GM18526 (cell line): ENCODE results near the gene SPG7.

Experiments used
- POLR2A ChIP-seq: IDR thresholded peaks from 3 replicates; pipeline ENCODE4 v1.6.1; 2011; ENCODE audit not compliant: insufficient read length; ENCODE audit errors: extremely low read depth

Gene SPG7

DNA sequence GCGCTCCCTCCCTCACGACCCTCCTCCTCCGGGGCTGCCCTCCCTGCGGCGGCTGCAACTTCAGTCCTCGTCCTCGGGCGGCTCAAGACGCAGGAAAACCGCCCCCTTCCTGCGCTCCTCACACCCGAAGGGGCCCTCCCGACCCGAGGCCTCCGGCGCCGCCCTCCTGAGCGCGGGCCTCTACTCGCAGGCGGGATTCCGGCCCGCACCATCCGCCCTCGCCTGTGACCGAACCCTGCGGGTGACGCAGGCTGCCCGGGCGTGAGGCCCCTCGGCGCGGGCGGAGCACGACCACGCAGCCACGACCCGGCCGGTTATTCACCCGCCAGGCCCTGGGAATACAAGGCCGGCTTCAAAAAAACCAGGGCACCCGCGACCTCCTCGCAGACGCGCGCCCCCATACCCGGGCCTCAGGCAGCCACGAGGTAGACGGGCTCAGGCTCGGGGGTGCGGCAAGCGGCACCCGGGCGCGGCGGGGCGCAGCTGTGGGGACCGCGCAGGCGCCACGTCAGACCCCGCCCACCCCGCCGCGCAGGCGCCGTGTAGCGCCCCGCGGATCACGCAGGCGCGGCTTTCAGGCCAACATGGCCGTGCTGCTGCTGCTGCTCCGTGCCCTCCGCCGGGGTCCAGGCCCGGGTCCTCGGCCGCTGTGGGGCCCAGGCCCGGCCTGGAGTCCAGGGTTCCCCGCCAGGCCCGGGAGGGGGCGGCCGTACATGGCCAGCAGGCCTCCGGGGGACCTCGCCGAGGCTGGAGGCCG lies at the start of gene SPG7:
SPG7 (plus strand) TSS at position 570 of the 757 bp plus-strand sequence; CDS start at position 585, 15 bp downstream.
- TF ChIP-seq POLR2A: peak; percentile 91

DNA sequence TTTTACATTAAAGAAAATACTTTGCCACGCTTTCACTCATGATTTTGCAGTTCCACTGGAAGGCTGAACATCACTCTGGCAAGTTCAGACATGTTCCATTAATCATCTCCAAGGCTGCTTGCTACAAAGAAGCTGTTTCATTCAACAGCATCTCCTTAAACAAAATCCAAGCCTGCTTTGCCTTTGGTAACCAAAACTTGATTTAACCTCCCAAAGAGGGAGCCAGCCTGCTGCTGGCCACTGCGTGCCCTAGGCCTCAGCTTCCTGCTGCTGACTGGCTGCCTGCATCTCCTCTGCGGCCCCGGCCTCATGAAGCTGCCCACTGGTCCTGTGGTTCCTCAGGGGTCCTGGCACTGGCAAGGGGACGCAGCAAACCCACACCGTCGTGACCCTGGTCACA lies 49.7 kb upstream of the SPG7 start:
- TF ChIP-seq POLR2A: no peak

DNA sequence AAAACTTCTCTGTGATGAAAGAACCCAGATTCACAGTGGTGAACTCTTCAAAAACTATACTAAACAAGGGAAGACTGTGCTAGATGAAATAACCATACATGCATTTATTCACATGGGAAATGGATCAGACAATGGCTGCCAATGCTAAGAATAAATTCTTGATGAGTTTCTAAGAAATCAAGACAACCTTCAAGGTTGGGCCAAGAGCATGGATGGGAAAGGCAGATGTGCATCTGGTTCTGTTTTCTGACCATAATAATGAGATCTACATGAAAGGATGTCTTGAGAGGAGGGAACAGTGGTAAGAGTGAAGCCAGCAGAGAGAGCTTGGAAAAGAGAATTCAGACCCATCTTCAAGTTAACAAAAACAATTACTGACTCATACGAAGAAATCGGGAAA lies 49.2 kb upstream of the SPG7 start:
- no peak for TF ChIP-seq POLR2A

DNA sequence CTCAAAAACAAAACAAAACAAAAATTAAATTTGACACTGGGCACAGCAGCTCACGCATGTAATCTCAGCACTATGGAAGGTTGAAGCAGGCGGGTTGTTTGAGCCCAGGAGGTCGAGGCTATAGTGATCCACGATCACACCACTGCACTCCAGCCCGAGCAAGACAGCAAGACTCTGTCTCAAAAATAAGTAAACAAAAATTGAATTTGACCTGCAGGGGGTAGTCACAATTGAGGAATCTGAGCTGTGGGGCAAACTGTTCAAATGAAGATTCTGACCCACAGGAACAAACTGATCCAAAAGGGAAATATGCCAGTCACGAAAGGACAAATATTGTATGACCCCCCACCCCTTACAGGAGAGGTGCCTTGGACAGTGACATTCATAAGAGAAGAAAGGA lies 47.6 kb upstream of the SPG7 start:
- no peak for TF ChIP-seq POLR2A

DNA sequence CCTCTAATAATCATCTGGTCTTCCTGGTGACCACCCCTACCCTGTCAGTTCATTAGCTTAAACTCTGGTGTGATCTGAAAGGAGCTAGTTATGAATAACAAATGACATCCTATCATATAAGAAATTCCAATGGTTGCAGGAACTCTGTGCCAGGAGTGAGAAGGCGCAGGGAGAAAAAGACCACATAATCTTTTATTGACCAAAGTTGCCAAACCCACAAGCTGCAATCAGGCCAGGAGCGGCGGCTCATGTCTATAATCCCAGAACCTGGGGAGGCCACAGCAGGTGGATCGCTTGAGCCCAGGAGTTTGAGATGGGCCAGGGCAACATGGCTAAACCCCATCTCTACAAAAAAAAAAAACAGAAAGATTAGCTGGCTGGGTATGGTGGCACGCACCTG lies 41.3 kb upstream of the SPG7 start:
- TF ChIP-seq POLR2A: no peak

DNA sequence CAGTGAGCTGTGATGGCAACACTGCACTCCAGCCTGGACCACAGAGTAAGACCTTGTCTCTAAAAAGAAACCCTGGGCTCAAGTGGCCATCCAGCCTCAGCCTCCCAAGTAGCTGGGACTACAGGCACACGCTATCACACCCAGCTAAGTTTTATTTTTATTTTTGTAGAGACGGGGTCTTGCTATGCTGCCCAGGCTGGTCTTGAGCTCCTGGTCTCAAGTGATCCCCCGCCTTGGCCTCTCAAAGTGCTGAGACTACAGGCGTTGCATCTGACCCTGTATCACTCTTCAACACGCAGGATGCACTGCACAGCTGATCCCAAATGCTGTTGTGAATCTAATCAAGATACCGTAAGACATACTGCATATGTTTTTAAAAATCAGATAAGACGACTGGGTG lies 40.8 kb upstream of the SPG7 start:
- TF ChIP-seq POLR2A: no peak

DNA sequence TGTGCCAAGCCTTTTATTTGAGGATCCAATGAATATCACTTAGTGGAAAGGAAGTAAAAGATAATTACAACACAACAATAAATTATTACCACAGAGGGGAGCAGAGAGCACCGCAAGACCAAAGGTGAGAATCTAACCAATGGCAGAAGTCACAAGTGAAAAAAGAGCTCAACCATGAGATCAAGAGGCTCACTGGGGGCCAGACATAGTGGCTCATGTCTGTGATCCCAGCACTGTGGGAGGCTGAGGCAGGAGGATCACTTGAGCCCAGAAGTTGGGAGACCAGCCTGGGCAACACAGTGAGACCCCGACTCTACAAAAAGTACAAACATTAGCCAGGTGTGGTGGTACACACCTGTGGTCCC lies 35.5 kb upstream of the SPG7 start:
- no peak for TF ChIP-seq POLR2A

DNA sequence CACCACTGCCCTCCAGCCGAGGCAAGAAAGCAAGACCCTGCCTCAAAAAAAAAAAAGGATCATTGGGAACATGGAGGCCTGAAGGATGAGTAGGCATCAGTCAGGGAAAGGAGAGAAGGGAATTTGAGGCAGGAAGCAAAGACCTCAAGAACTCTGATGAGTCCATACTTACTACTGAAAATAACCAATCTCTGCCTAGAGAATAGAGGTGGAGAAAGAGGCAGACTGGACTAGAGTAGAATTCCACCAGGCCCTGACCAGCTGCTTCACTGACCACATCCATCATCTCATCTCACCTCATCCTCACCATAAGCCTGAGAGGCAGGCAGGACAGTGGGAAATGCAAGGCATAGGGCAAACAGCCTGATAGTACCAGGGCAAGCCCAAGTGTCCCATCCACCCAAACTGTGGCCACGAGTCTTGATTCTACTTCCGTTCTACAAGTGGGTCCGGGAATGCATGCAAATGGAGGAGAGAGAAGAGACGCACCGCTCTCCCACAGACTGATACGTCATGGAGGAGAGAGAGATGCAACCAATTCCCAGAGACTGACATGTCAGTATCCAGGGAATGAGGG lies 35.0 kb upstream of the SPG7 start:
- no peak for TF ChIP-seq POLR2A

DNA sequence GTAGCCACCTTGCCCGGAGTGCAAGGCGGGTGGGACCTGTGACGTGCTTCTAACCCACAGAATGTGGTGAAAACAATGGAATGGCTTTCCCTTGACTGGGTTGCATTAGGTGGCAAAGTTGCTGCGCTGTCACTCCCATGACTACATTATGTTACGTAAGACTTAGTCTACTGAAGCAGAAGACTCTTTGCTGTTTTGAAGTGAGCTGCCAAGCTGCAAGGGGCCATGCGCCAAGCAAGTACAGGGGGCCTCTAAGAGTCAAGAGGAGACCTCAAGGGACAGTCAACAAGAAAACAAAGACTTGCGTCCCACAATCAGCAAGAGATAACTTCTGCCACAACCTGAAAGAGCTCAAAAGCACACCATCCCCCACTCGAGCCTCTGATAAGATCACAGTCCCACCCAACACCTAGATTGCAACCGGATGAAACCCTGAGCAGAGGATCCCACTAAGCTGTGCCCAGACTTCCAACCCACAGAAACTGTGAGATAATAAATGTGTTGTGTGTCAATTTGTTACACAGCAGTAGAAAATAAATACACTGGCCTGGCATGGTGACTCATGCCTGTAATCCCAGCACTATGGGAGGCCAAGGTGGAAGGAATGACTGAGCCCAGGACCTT lies 34.3 kb upstream of the SPG7 start:
- TF ChIP-seq POLR2A: no peak

DNA sequence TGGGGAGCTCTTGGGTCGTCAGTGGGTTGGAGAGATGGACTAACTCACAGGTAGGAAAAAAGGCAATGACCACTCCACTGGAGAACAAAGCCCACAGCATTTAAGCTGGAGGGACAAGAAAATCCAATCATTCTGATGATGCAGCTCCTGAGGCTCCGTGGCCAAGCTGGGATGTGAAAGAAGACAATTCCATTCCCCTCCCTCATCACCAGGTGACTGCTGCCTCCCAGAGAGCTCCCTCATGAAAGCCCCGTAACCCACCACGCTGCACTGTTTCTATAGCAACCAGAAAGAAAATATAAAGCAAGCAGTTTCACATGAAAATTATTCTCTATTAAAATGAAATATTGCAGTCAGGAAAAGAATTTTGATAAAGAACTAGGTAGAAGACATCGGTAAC lies 33.1 kb upstream of the SPG7 start:
- no peak for TF ChIP-seq POLR2A

DNA sequence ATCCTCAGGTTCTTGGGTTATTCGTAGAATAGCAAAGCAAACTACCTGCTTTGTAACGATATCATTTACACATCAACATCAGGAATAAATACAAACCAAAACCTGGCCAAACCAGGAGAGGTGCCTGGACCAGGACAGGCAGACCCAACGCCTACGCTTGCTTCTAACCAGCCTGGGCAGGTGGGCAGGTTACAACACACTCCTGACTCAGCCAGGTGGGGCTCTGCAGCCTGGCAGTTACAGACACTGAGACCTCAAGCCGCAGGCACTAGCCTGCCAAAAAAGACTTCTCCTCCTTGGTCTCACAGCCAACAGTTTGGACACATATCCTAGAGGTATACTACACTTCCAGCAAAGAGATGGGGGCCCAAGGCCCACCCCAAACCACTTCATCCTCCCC lies 31.8 kb upstream of the SPG7 start:
- TF ChIP-seq POLR2A: no peak

DNA sequence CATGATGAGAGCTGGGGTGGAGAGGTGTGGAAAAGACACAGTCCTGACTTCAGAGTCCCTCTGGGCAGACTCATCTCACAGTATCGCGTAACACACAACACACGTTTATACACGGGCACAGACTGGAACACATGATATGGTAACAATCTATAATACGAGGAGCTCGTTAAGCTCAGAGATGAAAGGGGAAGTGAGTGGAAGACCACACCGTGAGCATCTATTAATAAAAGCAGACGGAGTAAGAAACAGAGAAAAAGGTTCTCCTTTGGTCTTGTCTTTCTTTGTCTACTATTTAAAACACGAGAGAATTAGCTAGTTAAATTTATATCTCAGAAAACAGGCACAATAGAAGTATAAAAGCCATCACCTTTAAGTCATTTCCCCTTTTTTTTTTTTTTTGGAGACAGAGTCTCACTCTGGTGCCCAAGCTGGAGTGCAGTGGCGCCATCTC lies 31.4 kb upstream of the SPG7 start:
- no peak for TF ChIP-seq POLR2A

DNA sequence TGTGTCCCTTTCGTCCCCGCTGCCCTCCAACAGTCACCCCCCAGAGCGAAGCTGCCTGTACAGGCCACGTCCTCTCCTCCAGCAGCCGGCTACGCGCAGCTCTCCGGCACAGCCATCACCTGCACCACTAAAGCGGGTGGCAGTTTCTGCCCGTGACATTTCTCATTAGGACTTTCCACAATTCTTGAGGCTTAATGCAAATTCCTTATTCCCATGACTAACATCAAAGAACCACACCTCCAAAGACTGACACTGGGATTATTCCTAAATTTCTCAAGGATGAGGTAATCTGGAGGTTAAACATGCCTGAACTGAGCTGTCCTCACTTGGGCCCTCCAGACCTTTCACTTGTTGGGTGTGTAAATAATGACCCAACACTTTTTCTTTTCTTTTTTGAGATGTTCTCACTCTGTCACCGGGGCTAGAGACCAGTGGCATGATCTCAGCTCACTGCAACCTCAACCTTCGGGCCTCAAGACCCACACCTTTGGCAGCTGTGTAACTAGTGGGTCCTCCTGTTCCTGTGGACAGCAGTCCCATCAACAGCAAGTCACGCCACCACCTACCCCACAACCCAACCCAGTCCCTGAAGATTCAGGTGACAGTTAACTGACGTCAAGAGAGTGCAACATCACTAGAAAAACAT lies 29.5 kb upstream of the SPG7 start:
- no peak for TF ChIP-seq POLR2A

DNA sequence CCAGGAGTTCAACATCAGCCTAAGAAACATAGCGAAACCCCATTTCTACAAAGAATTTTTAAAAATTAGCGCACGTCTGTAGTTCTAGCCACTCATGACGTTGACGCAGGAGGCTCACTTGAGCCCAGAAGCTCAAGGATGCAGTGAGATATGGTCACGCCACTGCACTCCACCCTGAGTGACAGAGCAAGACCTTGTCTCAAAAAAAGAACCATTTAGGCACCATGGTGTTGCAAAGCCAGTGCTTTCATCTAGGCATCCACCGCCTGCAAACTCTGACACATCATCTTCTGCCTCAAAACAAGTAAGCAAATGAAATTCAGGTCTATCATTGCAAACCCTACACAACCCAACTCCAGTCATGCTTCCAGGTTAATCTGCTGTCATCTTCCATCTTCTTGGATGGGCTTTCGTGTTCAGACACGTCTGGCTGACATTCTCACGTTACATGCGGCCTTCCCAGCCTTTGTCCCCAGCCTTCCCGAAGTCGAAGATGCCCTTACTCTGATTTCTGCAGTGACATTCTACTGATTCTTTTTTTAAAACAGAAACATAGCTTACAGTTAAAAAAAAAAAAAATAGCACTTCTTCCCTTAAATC lies 26.7 kb upstream of the SPG7 start:
- no peak for TF ChIP-seq POLR2A

DNA sequence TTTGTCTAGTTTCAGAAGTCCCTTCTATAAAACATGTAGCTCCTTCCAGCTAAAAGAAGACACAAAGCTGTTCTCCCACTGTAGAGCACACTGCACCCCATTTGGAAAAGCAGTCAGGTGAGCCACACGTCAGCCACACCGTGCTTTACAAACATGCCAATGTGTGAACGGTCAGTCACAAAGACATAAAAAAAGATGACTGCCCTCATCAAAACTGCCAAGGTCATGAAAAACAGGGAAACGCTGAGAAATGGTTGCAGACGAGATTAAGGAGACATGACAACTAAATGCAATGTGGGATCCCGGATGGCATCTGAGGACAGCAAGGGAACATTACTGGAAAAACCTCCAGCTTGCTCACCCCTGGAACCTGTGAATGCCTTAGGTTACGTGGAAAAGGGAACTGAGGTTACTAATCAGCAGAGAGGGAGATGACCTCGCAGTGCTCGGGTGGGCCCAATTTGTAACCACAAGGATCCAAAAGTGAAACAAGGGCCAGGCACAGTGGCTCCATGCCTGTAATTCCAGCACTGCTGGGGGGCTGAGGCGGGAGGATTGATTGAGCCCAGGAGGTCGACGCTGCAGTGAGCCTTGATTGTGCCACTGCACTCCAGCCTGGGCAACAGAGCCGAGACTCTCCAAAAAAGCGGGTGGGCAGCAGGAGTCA lies 25.9 kb upstream of the SPG7 start:
- no peak for TF ChIP-seq POLR2A
